Breast epithelium (tissue), 3 donors: ENCODE data around the gene AVPR2.

ENCODE experiments used
- CTCF ChIP-seq, 3 donors: fragments of 450-650 bp; IDR thresholded peaks; one replicate each; pipeline ENCODE4 v1.5.1; 2016 to 2017; ENCODE audit warnings: antibody characterized with exemption in 3 of 3, mild to moderate bottlenecking in 3 of 3, moderate library complexity in 3 of 3
- POLR2A ChIP-seq: fragments of 450-650 bp; IDR thresholded peaks from one replicate; pipeline ENCODE4 v1.6.1; 2016; ENCODE audit warnings: antibody characterized with exemption, mild to moderate bottlenecking, moderate library complexity
- POLR2AphosphoS5 ChIP-seq, 3 donors: sonication (generic); formaldehyde crosslinking; IDR thresholded peaks; one replicate each; pipeline ENCODE4 v1.6.1; 2017; ENCODE audit warnings: antibody characterized with exemption in 3 of 3

- TF ChIP-seq CTCF (IDR thresholded peaks at IDR 0.05) (no peak), POLR2A (no peak), POLR2AphosphoS5 (IDR thresholded peaks at IDR 0.05) (no peak)
Measured at GRCh38 chrX:153884136-153884535, 20.3 kb upstream of the AVPR2 start.
